Loucy (cell line): Measurements from ENCODE around the gene FBXL13.

ENCODE experiments used
- H2AFZ ChIP-seq: fragments of 200-600 bp; sonication (generic); 2 replicates; pipeline ENCODE4 v1.6.0; 2016; ENCODE audit warnings: antibody characterized with exemption, mild to moderate bottlenecking, low read length, moderate library complexity
- H3F3A ChIP-seq: fragments of 200-600 bp; 2 replicates; pipeline ENCODE4 v1.6.0; 2016; ENCODE audit warnings: antibody characterized with exemption, low read depth, mild to moderate bottlenecking
- H3K27me3 ChIP-seq: fragments of 200-600 bp; sonication (generic); 2 replicates; pipeline ENCODE4 v1.6.1; 2014; ENCODE audit warnings: low read length, mild to moderate bottlenecking; ENCODE audit not compliant: insufficient read depth, poor library complexity, severe bottlenecking
- H3K36me3 ChIP-seq: fragments of 200-600 bp; sonication (generic); 2 replicates; pipeline ENCODE4 v1.6.1; 2016; ENCODE audit warnings: low read length; ENCODE audit not compliant: insufficient read depth
- H3K4me1 ChIP-seq: fragments of 200-600 bp; sonication (generic); 2 replicates; pipeline ENCODE4 v1.5.1; 2014; ENCODE audit warnings: low read length, mild to moderate bottlenecking; ENCODE audit not compliant: insufficient read depth, poor library complexity, severe bottlenecking
- H3K4me2 ChIP-seq: fragments of 200-600 bp; sonication (generic); 2 replicates; pipeline ENCODE4 v1.6.0; 2014; ENCODE audit warnings: antibody characterized with exemption, low read length, low read depth, mild to moderate bottlenecking; ENCODE audit not compliant: poor library complexity, severe bottlenecking
- H3K4me3 ChIP-seq: fragments of 200-600 bp; sonication (generic); 2 replicates; pipeline ENCODE4 v1.5.1; 2014; ENCODE audit warnings: low read length, mild to moderate bottlenecking, mixed read lengths; ENCODE audit not compliant: poor library complexity, severe bottlenecking
- H3K79me2 ChIP-seq: fragments of 200-600 bp; sonication (generic); 2 replicates; pipeline ENCODE4 v1.6.1; 2014; ENCODE audit warnings: low read length; ENCODE audit not compliant: insufficient read depth
- H3K9ac ChIP-seq: fragments of 200-600 bp; sonication (generic); 2 replicates; pipeline ENCODE4 v1.6.0; 2014; ENCODE audit warnings: mild to moderate bottlenecking, low read depth, low read length, moderate library complexity; ENCODE audit not compliant: poor library complexity, severe bottlenecking
- H3K9me2 ChIP-seq: fragments of 200-600 bp; sonication (generic); replicated peaks from 2 replicates; pipeline ENCODE4 v1.6.1; 2016; ENCODE audit warnings: low read depth, low read length, mixed read lengths
- H3K9me3 ChIP-seq: fragments of 200-600 bp; sonication (generic); 2 replicates; pipeline ENCODE4 v1.6.1; 2014; ENCODE audit warnings: mild to moderate bottlenecking, antibody characterized with exemption, low read length, low read depth; ENCODE audit not compliant: insufficient read depth
- H4K20me1 ChIP-seq: fragments of 200-600 bp; sonication (generic); 2 replicates; pipeline ENCODE4 v1.6.0; 2014; ENCODE audit warnings: antibody characterized with exemption, low read length, mild to moderate bottlenecking; ENCODE audit not compliant: insufficient read depth, poor library complexity, severe bottlenecking
- EZH2phosphoT487 ChIP-seq: fragments of 200-600 bp; IDR thresholded peaks from 2 replicates; pipeline ENCODE4 v1.6.1; 2018; ENCODE audit warnings: antibody characterized with exemption, mild to moderate bottlenecking, moderate library complexity, borderline replicate concordance
- TF ChIP-seq, protein P1 (sequence below): fragments of 200-600 bp; sonication (generic); conservative IDR thresholded peaks from 2 replicates; pipeline ENCODE4 v1.5.1; 2014; ENCODE audit warnings: mild to moderate bottlenecking, antibody characterized with exemption, low read length

FBXL13 gene

DNA sequence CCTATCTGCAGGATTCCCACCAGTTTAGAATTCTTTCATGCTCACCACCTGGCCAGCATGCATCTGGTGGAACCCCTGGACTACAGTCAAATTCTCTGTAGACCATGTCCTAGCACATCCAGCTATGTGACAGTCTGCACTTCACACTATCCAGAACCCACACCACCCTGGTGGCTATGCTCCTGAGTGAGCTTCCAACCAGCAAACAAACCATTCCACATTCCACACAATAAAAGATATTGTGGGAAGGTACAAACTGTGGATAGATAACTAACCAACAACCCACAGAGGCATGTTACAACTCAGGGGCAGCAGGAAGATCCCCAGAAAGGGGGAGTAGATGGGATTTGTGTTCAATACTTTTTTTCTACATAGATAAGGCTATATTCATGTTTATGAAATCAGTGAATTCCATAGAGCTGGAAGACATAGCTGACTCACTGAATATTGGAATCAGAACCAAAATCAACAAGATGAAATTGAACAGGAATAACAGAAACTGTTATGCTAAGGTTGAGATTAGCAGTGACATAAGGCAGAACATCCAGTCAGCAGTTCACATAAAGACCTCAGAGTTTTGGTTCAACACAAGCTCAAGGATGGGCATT, 89.3 kb downstream of the FBXL13 start:
- H4K20me1 ChIP-seq, result no peaks in the 10 kb centered on the region
- no peak overlapping the region for H3K4me2 ChIP-seq
- no peaks in the 10 kb centered on the region for H3F3A ChIP-seq
- H3K4me3 ChIP-seq, result no peak overlapping the region
- H3K36me3 ChIP-seq, result no peaks in the 10 kb centered on the region
- H3K4me1 ChIP-seq, result no peaks in the 10 kb centered on the region
- no peaks in the 10 kb centered on the region for H3K9me2 ChIP-seq
- no peak for TF ChIP-seq EZH2phosphoT487
- TF ChIP-seq, protein P1, sequence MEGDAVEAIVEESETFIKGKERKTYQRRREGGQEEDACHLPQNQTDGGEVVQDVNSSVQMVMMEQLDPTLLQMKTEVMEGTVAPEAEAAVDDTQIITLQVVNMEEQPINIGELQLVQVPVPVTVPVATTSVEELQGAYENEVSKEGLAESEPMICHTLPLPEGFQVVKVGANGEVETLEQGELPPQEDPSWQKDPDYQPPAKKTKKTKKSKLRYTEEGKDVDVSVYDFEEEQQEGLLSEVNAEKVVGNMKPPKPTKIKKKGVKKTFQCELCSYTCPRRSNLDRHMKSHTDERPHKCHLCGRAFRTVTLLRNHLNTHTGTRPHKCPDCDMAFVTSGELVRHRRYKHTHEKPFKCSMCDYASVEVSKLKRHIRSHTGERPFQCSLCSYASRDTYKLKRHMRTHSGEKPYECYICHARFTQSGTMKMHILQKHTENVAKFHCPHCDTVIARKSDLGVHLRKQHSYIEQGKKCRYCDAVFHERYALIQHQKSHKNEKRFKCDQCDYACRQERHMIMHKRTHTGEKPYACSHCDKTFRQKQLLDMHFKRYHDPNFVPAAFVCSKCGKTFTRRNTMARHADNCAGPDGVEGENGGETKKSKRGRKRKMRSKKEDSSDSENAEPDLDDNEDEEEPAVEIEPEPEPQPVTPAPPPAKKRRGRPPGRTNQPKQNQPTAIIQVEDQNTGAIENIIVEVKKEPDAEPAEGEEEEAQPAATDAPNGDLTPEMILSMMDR, result no peak
- no peaks in the 10 kb centered on the region for H3K79me2 ChIP-seq
- H3K9ac ChIP-seq, result no peak overlapping the region
- no peaks in the 10 kb centered on the region for H3K9me3 ChIP-seq
- H3K27me3 ChIP-seq, result no peaks in the 10 kb centered on the region
- H2AFZ ChIP-seq, result no peak overlapping the region

DNA sequence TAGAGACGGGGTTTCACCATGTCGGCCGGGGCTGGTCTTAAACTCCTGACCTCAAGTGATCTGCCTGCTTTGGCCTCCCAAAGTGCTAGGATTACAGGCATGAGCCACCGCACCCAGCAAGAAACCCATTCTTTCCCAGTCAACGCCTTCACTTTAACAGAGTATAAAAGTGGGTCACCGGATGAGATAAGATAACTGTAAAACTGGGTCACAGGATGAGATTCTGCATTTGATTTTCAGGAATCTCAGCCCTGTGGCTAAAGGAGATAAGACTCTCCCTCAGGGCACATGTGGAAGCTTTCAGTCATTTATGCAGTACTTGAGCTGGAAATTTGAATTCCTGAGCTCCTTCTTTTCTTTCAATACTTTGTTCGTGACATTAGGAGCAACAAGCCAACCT, 91.0 kb downstream of the FBXL13 start:
- Histone ChIP-seq H3K36me3 (no peaks in the 10 kb centered on the region), H3K79me2 (no peaks in the 10 kb centered on the region), H3F3A (no peaks in the 10 kb centered on the region), H4K20me1 (no peaks in the 10 kb centered on the region), H3K9me3 (no peaks in the 10 kb centered on the region), H3K4me2 (no peak overlapping the region), H3K4me3 (no peak overlapping the region), H3K9me2 (no peaks in the 10 kb centered on the region), H3K4me1 (no peaks in the 10 kb centered on the region), H3K9ac (no peak overlapping the region), H3K27me3 (no peaks in the 10 kb centered on the region), H2AFZ (no peak overlapping the region)
- no peak for TF ChIP-seq EZH2phosphoT487
- TF ChIP-seq, protein P1, result no peak

DNA sequence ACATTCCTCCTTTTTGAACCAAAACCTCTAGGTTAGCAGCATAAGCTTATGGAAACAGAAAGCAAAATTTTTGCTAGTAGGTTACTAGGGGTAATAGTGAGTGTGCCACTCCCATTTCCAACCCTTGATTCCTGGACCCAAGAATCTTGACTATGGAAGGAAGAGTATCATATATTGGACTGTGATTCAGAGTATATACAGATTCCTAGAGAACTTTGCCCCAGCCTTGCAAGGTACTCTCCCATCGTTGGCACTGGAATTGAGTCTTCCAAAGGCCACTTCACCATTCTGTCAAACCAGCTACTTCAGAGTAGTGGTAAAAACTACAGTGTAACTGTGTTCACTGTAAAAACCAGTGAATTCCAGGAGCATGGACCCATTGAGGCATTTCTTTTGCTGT, 92.4 kb downstream of the FBXL13 start:
- Histone ChIP-seq H2AFZ (no peak overlapping the region), H3K9ac (no peak overlapping the region), H3K4me1 (no peaks in the 10 kb centered on the region), H3K4me2 (no peak overlapping the region), H3K27me3 (no peaks in the 10 kb centered on the region), H3K36me3 (no peaks in the 10 kb centered on the region), H3K4me3 (no peak overlapping the region), H4K20me1 (no peaks in the 10 kb centered on the region), H3K79me2 (no peaks in the 10 kb centered on the region), H3K9me3 (no peaks in the 10 kb centered on the region), H3F3A (no peaks in the 10 kb centered on the region), H3K9me2 (no peaks in the 10 kb centered on the region)
- TF ChIP-seq EZH2phosphoT487, result no peak
- TF ChIP-seq, protein P1, result no peak
